HS-27A (cell line): Measurements from ENCODE around the gene BARX2.

Source experiments
- DNase-seq: peaks from one replicate; pipeline ENCODE4 v3.0.0-alpha.2; 2012; ENCODE audit warnings: low read depth, missing footprints

The BARX2 gene

GRCh38 chr11:129374081-129374992 lies 1.3 kb upstream of the BARX2 start:
- DNase-seq: no peak

DNA sequence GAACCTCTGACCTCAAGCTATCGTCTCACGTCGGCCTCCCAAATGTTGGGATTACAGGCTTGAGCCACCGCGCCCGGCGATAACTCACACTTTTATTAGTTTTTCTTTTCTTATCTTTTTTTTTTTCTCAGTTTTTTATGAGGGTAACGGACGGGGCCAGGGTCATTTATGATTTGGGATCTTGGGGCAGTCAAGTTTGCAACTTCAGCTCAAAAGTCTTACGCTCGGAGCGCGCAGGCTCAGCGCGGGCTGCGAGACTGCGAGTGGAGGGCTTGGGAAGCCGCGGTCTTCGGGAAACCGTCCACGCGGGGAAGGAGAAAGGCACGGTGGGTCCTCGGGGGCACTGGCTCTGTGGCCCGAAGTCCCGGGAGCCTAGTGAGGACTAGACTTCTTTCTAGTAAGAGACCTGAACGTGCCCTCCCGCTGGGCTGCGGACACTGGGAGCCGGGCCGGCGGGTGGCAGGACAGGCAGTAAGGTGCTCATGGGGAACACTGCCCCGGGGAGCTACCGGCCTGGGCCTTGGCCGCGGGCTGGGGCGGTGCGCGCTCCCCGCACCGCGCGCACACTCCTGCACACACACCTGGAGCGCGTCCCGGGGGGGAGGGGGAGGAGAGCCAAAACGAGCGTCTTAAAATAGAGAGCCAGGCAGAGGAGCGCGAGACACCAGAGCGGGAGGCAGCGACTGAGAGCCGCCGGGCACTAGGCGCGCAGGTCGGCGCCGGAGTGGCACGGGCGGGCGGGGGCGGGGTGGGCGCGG lies 476 bp upstream of the BARX2 start:
- DNase-seq: no peak

- DNase-seq: no peak
Measured at GRCh38 chr11:129376658-129377341, 1.2 kb downstream of the BARX2 start.

GRCh38 chr11:129377739-129378138 lies 2.1 kb downstream of the BARX2 start:
- no peak for DNase-seq

DNA sequence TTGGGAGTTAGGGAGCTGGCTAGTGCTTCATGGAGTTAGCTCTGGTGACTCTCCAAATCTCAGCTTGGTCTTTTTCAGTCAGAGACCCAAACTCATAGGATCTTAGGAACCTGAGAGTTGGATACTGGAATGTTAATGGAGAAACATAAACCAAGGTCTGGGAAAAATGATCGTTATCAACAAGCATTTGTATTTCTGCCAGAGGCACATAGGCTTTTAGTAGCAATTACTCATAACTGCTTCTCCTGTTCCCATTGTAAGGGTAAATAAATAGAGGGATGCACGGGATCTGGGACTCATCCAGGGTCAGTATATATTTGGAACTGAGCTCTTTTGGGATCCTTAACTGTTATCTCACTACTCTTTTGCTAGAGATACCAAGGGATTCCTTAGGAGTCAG lies 4.8 kb downstream of the BARX2 start:
- DNase-seq: no peak

DNA sequence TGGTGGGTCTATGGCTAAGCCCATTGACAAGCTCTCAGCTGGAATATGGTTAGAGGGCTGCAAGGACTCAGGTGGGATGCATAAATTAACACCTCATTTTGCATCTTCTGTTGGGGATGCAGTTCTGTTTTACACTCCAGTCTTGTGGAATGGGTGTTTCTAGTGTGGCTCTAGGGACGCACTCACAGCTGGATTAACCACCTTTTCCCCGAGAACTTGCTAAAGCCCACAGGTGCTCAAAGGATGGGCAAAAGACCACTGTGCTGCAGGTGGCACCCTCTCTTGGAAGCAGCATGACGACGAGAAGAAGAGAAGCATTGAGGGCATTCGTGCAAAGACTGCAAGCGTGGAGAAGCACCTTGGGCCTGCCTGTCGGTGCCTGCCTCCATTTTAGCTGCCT lies 6.9 kb downstream of the BARX2 start:
- DNase-seq: no peak

DNA sequence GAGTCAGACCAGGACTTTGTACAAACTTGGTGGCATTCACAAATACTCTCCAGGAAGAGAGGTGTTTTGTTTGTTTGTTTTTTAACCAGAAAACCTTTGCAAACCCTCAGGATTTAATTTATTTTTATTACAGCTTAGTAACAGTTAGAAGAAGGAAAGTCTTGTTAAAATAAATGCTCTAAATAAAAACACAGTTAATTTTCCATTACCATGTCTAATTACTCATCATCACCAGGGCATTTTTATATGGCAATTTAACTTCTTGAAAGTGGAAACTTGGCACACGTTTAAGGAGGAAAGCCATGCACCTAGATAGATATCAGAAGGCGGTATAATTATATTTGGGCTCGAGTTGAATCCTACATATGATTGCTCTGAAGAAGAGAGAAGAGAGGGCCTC lies 7.4 kb downstream of the BARX2 start:
- no peak for DNase-seq

DNA sequence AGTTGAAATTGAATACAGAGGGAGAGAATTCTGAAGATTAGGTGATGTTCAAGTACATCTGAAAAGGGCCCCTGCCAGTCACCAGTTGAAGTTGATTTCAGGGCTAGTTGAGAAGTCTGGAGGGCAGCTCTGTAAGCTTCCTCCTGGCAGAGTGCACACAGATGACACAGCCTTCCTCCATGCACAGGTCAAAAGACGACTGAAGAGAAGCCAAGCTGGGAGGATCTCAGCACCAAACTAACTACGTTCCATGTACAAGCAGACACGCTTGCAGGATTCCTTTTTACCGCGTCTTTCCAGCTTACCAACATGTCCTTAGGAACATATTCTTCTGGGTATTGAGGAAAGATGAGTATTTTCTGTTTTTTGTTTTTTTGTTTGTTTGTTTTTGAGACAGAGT lies 7.9 kb downstream of the BARX2 start:
- no peak for DNase-seq

GRCh38 chr11:129384415-129384814 lies 8.8 kb downstream of the BARX2 start:
- no peak for DNase-seq

- DNase-seq: no peak
Measured at GRCh38 chr11:129385801-129386200, 10.2 kb downstream of the BARX2 start.

DNA sequence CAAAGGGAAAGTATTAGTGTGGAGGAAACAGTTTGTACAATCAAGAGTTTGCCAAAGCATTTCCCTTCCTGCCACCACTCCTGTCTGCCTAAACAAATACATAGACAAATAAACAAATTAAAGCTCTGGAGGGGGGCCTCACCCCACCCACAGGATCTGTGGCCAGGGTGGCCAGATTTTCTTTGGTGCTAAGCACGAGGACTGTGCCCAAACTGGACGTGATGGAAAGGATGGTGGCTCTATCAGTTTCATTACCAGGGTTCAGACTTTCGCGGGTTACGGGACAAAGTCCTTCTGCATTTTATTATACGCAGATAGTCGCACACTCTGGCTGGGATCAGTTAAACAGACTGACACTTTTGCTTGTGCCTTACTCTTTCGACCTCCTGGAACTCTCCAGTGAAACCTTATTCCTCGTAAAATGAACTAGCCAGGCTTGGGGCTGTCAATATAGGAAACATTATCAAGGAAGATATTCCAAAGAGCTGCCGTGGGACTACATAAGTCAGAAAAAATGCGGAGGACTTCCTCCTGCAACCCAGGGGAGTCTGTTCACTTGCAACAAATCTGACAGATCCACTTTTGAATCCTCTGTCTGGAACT lies 11.2 kb downstream of the BARX2 start:
- DNase-seq: no peak

DNA sequence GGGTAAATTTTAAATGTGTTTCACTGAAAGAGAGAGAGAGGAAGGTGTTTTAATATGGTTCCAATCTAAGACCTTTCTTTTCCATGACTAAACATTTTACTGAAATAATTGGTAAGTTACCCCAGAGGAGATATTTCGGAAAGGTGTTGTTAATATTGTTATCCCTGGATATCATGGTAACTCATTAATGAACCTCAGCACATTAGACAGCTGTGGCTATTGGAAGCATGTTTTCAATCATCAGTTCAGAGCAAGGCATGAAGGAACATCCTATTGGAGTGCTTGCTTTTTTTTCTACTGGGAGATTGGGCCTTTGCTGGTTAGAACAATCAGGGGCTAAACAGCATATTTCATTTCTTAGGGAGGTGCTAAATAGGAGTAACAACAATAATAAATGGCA lies 11.8 kb downstream of the BARX2 start:
- no peak for DNase-seq

DNA sequence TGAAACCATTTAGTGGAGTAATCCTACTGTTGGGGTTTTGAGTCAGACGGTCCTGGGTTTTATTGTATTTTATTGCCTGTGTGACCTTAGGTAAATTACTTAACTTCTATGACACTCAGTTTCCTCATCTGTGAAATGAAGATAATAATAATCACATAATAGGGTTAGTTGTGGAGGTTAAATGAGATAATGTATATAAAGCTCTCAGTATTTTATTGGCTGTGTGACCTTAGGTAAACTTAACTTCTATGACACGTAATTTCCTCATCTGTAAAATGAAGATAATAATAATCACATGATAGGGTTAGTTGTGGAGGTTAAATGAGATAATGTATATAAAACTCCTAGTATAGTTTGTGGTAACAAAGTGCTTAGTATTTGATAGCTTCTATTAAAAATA lies 13.2 kb downstream of the BARX2 start:
- no peak for DNase-seq

GRCh38 chr11:129390303-129390821 lies 14.7 kb downstream of the BARX2 start:
- no peak for DNase-seq

DNA sequence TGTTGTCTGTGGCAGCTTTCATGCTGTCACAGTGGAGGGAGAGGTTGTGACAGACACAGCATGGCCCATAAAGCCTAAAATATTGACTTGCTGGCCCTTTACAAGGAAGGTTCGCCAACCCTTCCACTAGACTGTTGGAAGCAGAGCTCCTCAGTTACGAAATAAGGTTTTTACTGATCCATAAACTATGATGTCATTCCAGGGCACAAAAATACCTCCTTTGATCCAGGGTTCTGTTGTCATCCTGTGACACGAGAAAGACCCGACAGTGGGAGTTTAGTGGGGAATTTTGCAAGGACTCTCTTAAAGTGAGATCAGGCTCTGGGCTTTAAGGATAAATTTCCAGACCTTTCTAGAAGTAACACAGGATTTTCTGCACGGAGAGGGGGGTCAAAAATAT lies 15.7 kb downstream of the BARX2 start:
- DNase-seq: no peak

DNA sequence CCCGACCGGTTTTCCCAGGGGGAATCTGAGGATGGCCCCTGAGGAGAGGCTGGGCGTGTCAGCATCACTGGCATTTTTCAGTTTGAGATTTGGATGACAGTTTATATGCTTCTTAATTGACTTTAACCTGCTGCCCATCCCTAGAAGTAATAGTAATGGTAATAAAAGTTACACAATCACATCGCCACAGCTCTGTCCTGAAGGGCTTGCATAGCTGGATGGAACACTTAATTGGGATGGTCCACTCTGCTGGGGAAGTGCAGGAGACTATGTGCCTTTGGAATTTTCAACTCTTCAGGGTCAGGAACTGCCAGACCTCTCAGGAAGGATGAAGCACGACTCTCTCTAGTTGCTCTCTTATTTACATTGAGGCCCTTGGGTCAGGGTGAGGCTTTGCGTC lies 16.2 kb downstream of the BARX2 start:
- no peak for DNase-seq

DNA sequence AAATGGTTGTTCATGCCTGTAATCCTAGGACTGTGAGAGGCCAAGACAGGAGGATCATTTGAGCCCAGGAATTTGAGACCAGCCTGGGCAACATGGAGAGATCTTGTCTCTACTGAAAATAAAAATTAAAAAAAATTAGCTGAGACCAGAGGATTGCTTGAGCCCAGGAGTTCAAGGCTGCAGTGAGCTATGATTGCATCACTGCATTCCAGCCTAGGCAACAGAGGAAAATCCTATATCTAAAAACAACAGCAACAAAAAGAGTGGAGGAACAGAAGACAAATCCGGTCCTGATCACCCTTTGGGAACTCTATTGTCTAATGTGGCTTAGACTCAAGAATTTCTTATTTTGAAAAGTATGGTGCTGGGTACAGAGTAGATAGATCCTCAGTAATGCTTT lies 17.3 kb downstream of the BARX2 start:
- DNase-seq: no peak

GRCh38 chr11:129394709-129395108 lies 19.1 kb downstream of the BARX2 start:
- no peak for DNase-seq

DNA sequence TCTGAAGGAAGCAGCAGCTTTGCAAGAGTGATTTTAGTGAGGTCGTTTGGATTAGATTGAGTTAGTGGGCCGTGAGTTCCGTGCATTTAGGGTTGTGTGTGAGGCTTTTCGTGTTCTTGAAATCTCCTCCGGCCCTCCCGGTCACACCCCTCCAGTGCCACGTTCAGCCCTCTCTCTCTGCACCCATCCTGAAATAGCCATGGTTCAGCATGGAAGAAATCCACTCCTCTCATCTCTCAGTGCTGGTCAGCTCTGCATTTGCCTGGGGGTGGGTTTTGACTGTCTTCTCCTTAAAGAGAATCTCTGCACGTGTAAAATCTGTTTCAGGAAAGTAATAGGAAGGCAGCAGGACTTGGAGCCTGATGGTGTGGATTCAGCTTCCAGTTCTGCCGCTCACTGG lies 19.8 kb downstream of the BARX2 start:
- no peak for DNase-seq

GRCh38 chr11:129395883-129396282 lies 20.2 kb downstream of the BARX2 start:
- no peak for DNase-seq

DNA sequence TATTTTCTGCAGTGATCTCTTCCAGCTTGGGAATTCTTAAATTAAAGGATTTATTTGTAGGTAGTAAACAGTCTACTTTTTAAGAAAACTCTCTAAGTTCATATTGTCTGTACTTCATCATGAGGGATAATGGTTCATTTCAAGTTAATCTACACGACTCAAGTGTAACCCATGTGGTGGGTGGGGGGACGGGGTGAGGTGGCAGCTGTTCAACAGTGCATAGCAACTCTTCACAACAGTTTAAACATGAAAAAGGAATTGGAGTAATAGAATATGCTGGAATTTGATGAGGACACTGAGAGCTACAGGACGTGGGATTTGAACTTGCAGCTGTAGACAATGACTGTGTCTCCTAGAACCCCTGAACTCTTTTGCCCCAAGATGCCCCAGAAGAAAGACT lies 20.8 kb downstream of the BARX2 start:
- no peak for DNase-seq
